Kidney epithelial cell (primary cell): ENCODE data around the gene GPR27. TPM values are rescaled to one million over a fixed set of nuclear protein-coding genes. Genes with fewer than 3 reads are reported as not detected.

ENCODE experiments used
- DNase-seq: peaks from one replicate; pipeline ENCODE4 v3.0.0-alpha.2; 2010; ENCODE audit warnings: low read depth
- H3K27me3 ChIP-seq: 2 replicates; pipeline ENCODE4 v1.6.0; 2011; ENCODE audit warnings: low read length; ENCODE audit not compliant: control insufficient read depth, insufficient read depth
- H3K36me3 ChIP-seq: 2 replicates; pipeline ENCODE4 v1.5.1; 2011; ENCODE audit warnings: low read length; ENCODE audit not compliant: control insufficient read depth, insufficient read depth
- H3K4me3 ChIP-seq: 2 replicates; pipeline ENCODE4 v1.5.1; 2011; ENCODE audit warnings: low read depth, mild to moderate bottlenecking, control low read depth, low read length
- total RNA-seq: library from RNA; depleted of rRNA; stranded (reverse); fragments of >200 nt; gene quantifications from 2 replicates; pipeline ENCODE4 v1.2.3, GENCODE V29; 2015
- TF ChIP-seq, protein P1 (sequence below): IDR thresholded peaks from 2 replicates; pipeline ENCODE4 v1.5.1; 2011; ENCODE audit warnings: mild to moderate bottlenecking, moderate library complexity, low read length, control low read depth, inconsistent platforms; ENCODE audit not compliant: insufficient read depth, poor library complexity, severe bottlenecking

The GPR27 gene
- total RNA-seq, 1 donor from 2014 or later: 8.9 TPM

DNA sequence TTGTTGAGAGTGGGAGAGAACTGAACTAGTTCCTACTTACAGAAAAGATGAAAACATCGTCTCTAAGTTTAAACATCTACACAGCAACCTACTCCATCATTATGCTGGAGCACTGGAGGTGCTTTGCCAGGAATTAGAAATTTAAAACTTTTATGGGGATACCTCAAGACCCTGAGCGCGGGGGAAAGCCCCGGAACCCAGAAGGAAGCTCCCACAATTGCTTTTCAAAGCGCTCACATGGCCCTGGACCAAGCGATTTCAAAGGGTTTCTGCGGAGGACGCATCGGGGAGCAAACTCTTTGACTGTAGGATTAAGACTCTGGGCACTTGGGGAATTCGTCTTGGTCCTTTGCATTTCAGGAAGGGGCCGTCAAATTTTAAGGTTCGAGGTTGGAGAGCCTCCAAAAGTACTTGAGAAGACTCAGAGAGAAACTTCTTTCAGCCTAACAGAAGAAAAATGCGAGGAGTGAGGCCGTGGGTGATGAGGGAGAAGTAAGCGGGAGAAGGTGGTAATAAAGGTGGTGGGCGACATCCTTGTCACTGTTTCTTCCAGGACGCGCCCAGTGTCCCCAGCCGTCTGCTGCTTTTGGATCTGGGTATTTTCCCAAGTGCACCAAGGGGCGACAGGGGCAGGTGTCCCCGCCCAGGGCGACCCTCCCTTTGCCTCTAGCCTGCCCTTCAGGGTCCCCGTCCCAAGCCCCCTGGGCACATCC, 30.7 kb downstream of the GPR27 start:
- DNase-seq: no peak
- Histone ChIP-seq H3K27me3 (peaks cover 33% of the 10 kb centered on the region), H3K36me3 (no peaks in the 10 kb centered on the region), H3K4me3 (peak overlapping the region; percentile 29)
- TF ChIP-seq, protein P1, sequence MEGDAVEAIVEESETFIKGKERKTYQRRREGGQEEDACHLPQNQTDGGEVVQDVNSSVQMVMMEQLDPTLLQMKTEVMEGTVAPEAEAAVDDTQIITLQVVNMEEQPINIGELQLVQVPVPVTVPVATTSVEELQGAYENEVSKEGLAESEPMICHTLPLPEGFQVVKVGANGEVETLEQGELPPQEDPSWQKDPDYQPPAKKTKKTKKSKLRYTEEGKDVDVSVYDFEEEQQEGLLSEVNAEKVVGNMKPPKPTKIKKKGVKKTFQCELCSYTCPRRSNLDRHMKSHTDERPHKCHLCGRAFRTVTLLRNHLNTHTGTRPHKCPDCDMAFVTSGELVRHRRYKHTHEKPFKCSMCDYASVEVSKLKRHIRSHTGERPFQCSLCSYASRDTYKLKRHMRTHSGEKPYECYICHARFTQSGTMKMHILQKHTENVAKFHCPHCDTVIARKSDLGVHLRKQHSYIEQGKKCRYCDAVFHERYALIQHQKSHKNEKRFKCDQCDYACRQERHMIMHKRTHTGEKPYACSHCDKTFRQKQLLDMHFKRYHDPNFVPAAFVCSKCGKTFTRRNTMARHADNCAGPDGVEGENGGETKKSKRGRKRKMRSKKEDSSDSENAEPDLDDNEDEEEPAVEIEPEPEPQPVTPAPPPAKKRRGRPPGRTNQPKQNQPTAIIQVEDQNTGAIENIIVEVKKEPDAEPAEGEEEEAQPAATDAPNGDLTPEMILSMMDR: no peak

GRCh38 chr3:71784914-71785531, 31.4 kb downstream of the GPR27 start, which contains the start of gene PROK2:
PROK2 (minus strand) TSS chr3:71785148; CDS start chr3:71785052, 96 bp downstream.
- TF ChIP-seq, protein P1: no peak
- Histone ChIP-seq H3K27me3 (peaks cover 33% of the 10 kb centered on the region), H3K4me3 (peak within 1 kb of the TSS; percentile 29), H3K36me3 (no peaks in the 10 kb centered on the region)
- no peak for DNase-seq

- DNase-seq: no peak
- TF ChIP-seq, protein P1: no peak
- H3K27me3 ChIP-seq: peaks cover 30% of the 10 kb centered on the region
- H3K36me3 ChIP-seq: no peaks in the 10 kb centered on the region
- no peak overlapping the region for H3K4me3 ChIP-seq
These were observed 32.0 kb downstream of the GPR27 start for GRCh38 chr3:71785532-71786216.

DNA sequence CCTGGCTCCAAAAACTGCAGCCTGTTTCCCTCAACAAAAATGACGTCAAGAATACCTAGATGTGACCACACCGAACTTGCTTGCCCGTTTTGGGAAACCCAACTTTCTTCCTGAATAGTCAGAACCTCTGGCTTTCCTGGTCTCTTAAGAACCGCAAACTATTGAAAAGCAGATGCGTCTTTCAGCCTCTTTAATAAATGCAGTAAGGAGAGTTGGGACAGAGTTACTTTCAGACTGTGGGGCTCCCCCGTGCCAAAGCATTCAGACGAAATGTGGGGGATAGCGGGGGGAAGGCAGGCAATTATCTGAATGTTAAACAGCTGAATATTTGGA, 32.5 kb downstream of the GPR27 start:
- peaks cover 29% of the 10 kb centered on the region for H3K27me3 ChIP-seq
- no peak for DNase-seq

GRCh38 chr3:71786551-71786950, 32.9 kb downstream of the GPR27 start:
- no peak for DNase-seq
- TF ChIP-seq, protein P1: no peak
- Histone ChIP-seq H3K27me3 (peaks cover 27% of the 10 kb centered on the region), H3K36me3 (no peaks in the 10 kb centered on the region), H3K4me3 (no peak overlapping the region)

More for the DNA sequence above, 32.5 kb downstream of the GPR27 start:
- H3K36me3 ChIP-seq: no peaks in the 10 kb centered on the region
- TF ChIP-seq, protein P1: no peak
- H3K4me3 ChIP-seq: no peak overlapping the region
